Measurements from ENCODE around the gene TGFB1.

- no peak for TF ChIP-seq EZH2 (IDR thresholded peaks at IDR 0.05; ENCODE audit: borderline replicate concordance, low read length)
- TF ChIP-seq, protein P1, sequence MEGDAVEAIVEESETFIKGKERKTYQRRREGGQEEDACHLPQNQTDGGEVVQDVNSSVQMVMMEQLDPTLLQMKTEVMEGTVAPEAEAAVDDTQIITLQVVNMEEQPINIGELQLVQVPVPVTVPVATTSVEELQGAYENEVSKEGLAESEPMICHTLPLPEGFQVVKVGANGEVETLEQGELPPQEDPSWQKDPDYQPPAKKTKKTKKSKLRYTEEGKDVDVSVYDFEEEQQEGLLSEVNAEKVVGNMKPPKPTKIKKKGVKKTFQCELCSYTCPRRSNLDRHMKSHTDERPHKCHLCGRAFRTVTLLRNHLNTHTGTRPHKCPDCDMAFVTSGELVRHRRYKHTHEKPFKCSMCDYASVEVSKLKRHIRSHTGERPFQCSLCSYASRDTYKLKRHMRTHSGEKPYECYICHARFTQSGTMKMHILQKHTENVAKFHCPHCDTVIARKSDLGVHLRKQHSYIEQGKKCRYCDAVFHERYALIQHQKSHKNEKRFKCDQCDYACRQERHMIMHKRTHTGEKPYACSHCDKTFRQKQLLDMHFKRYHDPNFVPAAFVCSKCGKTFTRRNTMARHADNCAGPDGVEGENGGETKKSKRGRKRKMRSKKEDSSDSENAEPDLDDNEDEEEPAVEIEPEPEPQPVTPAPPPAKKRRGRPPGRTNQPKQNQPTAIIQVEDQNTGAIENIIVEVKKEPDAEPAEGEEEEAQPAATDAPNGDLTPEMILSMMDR (conservative IDR thresholded peaks at IDR 0.05 in 1 of 2, IDR thresholded peaks at IDR 0.05 in 1 of 2; ENCODE audit: extremely low read depth in 1 of 2, insufficient read depth in 1 of 2, low read depth in 1 of 2, low read length in 2 of 2): no peak
These were observed 48.8 kb downstream of the TGFB1 start for GRCh38 chr19:41304706-41305483.
